A673 (cell line): Measurements from ENCODE around the gene PRKACG. TPM values are rescaled to one million over a fixed set of nuclear protein-coding genes. Genes with fewer than 3 reads are reported as not detected.

ENCODE experiments used
- BruUV-seq: library from RNA; stranded (reverse); fragments of 400-500 nt; replicated peaks from 2 replicates; lab custom pipeline; 2021; lab: Mats Ljungman, UMichigan
- CTCF ChIA-PET: fragments of 300-600 bp; sonication (Branson Sonifier 250); formaldehyde crosslinking; loops from one replicate; lab custom pipeline; 2022; ENCODE audit warnings: antibody characterized with exemption; lab: Charles Lee
- POLR2A ChIA-PET: fragments of 300-600 bp; sonication (Branson Sonifier 250); formaldehyde crosslinking; loops from one replicate; lab custom pipeline; 2022; ENCODE audit warnings: antibody characterized with exemption; ENCODE audit not compliant: low non-redundant PET; lab: Charles Lee
- DNase-seq: peaks from one replicate; pipeline ENCODE4 v3.0.0-alpha.2; 2015; ENCODE audit warnings: low spot score
- H3K27ac ChIP-seq: fragments of 200-600 bp; sonication (generic); 2 replicates; pipeline ENCODE4 v1.5.1; 2016; ENCODE audit warnings: mixed run types, low read depth, mild to moderate bottlenecking, mixed read lengths, antibody characterized with exemption, low read length; ENCODE audit not compliant: poor library complexity, severe bottlenecking
- H3K27me3 ChIP-seq: fragments of 200-600 bp; sonication (generic); replicated peaks from 2 replicates; pipeline ENCODE4 v1.6.1; 2017; ENCODE audit warnings: mixed run types, low read depth, mild to moderate bottlenecking, mixed read lengths, antibody characterized with exemption, low read length; ENCODE audit not compliant: insufficient read depth, poor library complexity
- H3K36me3 ChIP-seq: fragments of 200-600 bp; sonication (generic); 2 replicates; pipeline ENCODE4 v1.6.1; 2016; ENCODE audit warnings: mixed run types, mild to moderate bottlenecking, mixed read lengths, antibody characterized with exemption, low read length; ENCODE audit not compliant: insufficient read depth, poor library complexity, severe bottlenecking
- H3K4me1 ChIP-seq: fragments of 200-600 bp; sonication (generic); 2 replicates; pipeline ENCODE4 v1.6.1; 2017; ENCODE audit warnings: mixed run types, mild to moderate bottlenecking, mixed read lengths, antibody characterized with exemption, low read length; ENCODE audit not compliant: insufficient read depth, poor library complexity, severe bottlenecking
- H3K4me3 ChIP-seq: fragments of 200-600 bp; sonication (generic); 2 replicates; pipeline ENCODE4 v1.5.1; 2016; ENCODE audit warnings: low read depth, mixed run types, mild to moderate bottlenecking, mixed read lengths, low read length; ENCODE audit not compliant: poor library complexity, severe bottlenecking
- H3K9me3 ChIP-seq: fragments of 200-600 bp; sonication (generic); 2 replicates; pipeline ENCODE4 v1.6.1; 2016; ENCODE audit warnings: mixed run types, low read depth, mild to moderate bottlenecking, mixed read lengths, antibody characterized with exemption, low read length; ENCODE audit not compliant: poor library complexity, severe bottlenecking
- CTCF ChIP-seq: fragments of 300-800, 200-600 bp; sonication (generic); conservative IDR thresholded peaks from 2 replicates; pipeline ENCODE4 v1.5.1; 2017; ENCODE audit warnings: low read depth, mild to moderate bottlenecking, antibody characterized with exemption, low read length, moderate library complexity, mixed read lengths
- EZH2 ChIP-seq: fragments of 200-600 bp; sonication (generic); IDR thresholded peaks from 2 replicates; pipeline ENCODE4 v1.6.1; 2017; ENCODE audit warnings: borderline replicate concordance, low read depth, mild to moderate bottlenecking, mixed read lengths, antibody characterized with exemption, low read length; ENCODE audit not compliant: poor library complexity, severe bottlenecking
- intact Hi-C: fragments of 100-400 bp; cut with micrococcal nuclease; formaldehyde crosslinking; loops from one replicate; pipeline ENCODE4 v1.10.0; 2022; ENCODE audit not compliant: unreplicated experiment
- total RNA-seq: library from RNA; stranded (reverse); gene quantifications from 2 replicates; pipeline ENCODE4 v1.2.3, GENCODE V29; 2021

The PRKACG gene
- total RNA-seq, 1 experiment from 2014 or later: not detected

- intact Hi-C loops: no loop called here
- TF ChIP-seq EZH2 (no peak), CTCF (no peak)
- ChIA-PET POLR2A (no interaction called here), CTCF (no interaction called here)
- no peaks in the 10 kb centered on the region for H3K4me1 ChIP-seq
- H3K36me3 ChIP-seq: no peaks in the 10 kb centered on the region
- no TSS peak for BruUV-seq
- H3K27me3 ChIP-seq: peaks cover 12% of the 10 kb centered on the region
- H3K9me3 ChIP-seq: no peaks in the 10 kb centered on the region
- H3K4me3 ChIP-seq: no peak overlapping the region
- H3K27ac ChIP-seq: no peak overlapping the region
- DNase-seq: no peak
Measured at GRCh38 chr9:69019808-69020207, 5.9 kb upstream of the PRKACG start.

GRCh38 chr9:69018737-69019136 lies 4.8 kb upstream of the PRKACG start:
- ChIA-PET CTCF (no interaction called here), POLR2A (no interaction called here)
- Histone ChIP-seq H3K4me3 (no peak overlapping the region), H3K27me3 (peaks cover 7% of the 10 kb centered on the region), H3K4me1 (no peaks in the 10 kb centered on the region), H3K9me3 (no peaks in the 10 kb centered on the region), H3K27ac (no peak overlapping the region), H3K36me3 (no peaks in the 10 kb centered on the region)
- BruUV-seq: no TSS peak
- no peak for DNase-seq
- TF ChIP-seq CTCF (no peak), EZH2 (no peak)
- intact Hi-C loops: no loop called here

GRCh38 chr9:69016191-69017096 lies 2.5 kb upstream of the PRKACG start:
- ChIA-PET CTCF (no interaction called here), POLR2A (no interaction called here)
- Histone ChIP-seq H3K27ac (no peak overlapping the region), H3K4me1 (no peaks in the 10 kb centered on the region), H3K9me3 (no peaks in the 10 kb centered on the region), H3K4me3 (no peak overlapping the region), H3K36me3 (no peaks in the 10 kb centered on the region), H3K27me3 (peaks cover 4% of the 10 kb centered on the region)
- intact Hi-C loops: no loop called here
- TF ChIP-seq CTCF: no peak
- TF ChIP-seq EZH2: no peak
- no peak for DNase-seq
- no TSS peak for BruUV-seq
